HepG2 (cell line): Measurements from ENCODE around the gene SHISA5. TPM values are rescaled to one million over a fixed set of nuclear protein-coding genes. Genes with fewer than 3 reads are reported as not detected.

Source experiments
- CBX5 ChIP-seq: sonication (generic); formaldehyde crosslinking; IDR thresholded peaks from 2 replicates; pipeline ENCODE4 v1.4.0; 2020; ENCODE audit warnings: missing genetic modification reagents, borderline replicate concordance
- DNMT1 ChIP-seq: sonication (generic); formaldehyde crosslinking; IDR thresholded peaks from 2 replicates; pipeline ENCODE4 v1.5.1; 2020; ENCODE audit warnings: mild to moderate bottlenecking, missing genetic modification reagents
- FOSL1 ChIP-seq: sonication (generic); formaldehyde crosslinking; IDR thresholded peaks from 2 replicates; pipeline ENCODE4 v1.9.0; 2021; ENCODE audit warnings: missing genetic modification reagents, borderline replicate concordance
- GATAD2A ChIP-seq: IDR thresholded peaks from 2 replicates; pipeline ENCODE4 v1.6.1; 2016
- HMG20A ChIP-seq: IDR thresholded peaks from 2 replicates; pipeline ENCODE4 v1.6.1; 2016; ENCODE audit warnings: borderline replicate concordance
- HNRNPH1 ChIP-seq: fragments of 200-400 bp; formaldehyde crosslinking; optimal IDR thresholded peaks from 2 replicates; pipeline ENCODE3; 2017; ENCODE audit warnings: mild to moderate bottlenecking, low read depth, low read length
- HOXA3 ChIP-seq: sonication (generic); formaldehyde crosslinking; IDR thresholded peaks from 2 replicates; pipeline ENCODE4 v1.5.0; 2020; ENCODE audit warnings: missing genetic modification reagents
- HOXD1 ChIP-seq: sonication (generic); formaldehyde crosslinking; IDR thresholded peaks from 2 replicates; pipeline ENCODE4 v1.5.0; 2020; ENCODE audit warnings: missing genetic modification reagents
- KAT8 ChIP-seq: IDR thresholded peaks from 2 replicates; pipeline ENCODE4 v1.6.1; 2016; ENCODE audit warnings: missing genetic modification reagents, missing compliant biosample characterization
- KDM5B ChIP-seq: sonication (generic); formaldehyde crosslinking; IDR thresholded peaks from 2 replicates; pipeline ENCODE4 v1.4.0; 2020; ENCODE audit warnings: missing genetic modification reagents, mild to moderate bottlenecking, borderline replicate concordance
- KLF16 ChIP-seq, 2 experiments: sonication (generic) in 1 of 2; formaldehyde crosslinking in 1 of 2; IDR thresholded peaks; 2 replicates each; pipeline versions ENCODE4 v1.6.1 to v1.8.0; 2016 to 2023; ENCODE audit warnings: missing genetic modification reagents in 2 of 2, missing compliant biosample characterization in 1 of 2
- KMT2A ChIP-seq: sonication (generic); formaldehyde crosslinking; IDR thresholded peaks from 2 replicates; pipeline ENCODE4 v1.4.0; 2020; ENCODE audit warnings: missing genetic modification reagents
- MATR3 ChIP-seq: sonication (generic); formaldehyde crosslinking; IDR thresholded peaks from 2 replicates; pipeline ENCODE4 v1.4.0; 2020; ENCODE audit warnings: missing genetic modification reagents
- NPAS2 ChIP-seq: sonication (generic); formaldehyde crosslinking; IDR thresholded peaks from 2 replicates; pipeline ENCODE4 v1.8.0; 2022; ENCODE audit warnings: mild to moderate bottlenecking, missing genetic modification reagents, borderline replicate concordance
- POGZ ChIP-seq: sonication (generic); formaldehyde crosslinking; IDR thresholded peaks from 2 replicates; pipeline ENCODE4 v1.4.0; 2020; ENCODE audit warnings: mild to moderate bottlenecking, missing genetic modification reagents
- RELA ChIP-seq: sonication (generic); formaldehyde crosslinking; IDR thresholded peaks from 2 replicates; pipeline ENCODE4 v1.4.0; 2020; ENCODE audit warnings: missing genetic modification reagents
- SIX4 ChIP-seq: sonication (generic); formaldehyde crosslinking; IDR thresholded peaks from 2 replicates; pipeline ENCODE4 v1.4.0; 2020; ENCODE audit warnings: missing genetic modification reagents
- SMARCE1 ChIP-seq: fragments of 450-650 bp; IDR thresholded peaks from 2 replicates; pipeline ENCODE4 v1.6.1; 2017; ENCODE audit warnings: borderline replicate concordance
- ZFP37 ChIP-seq: sonication (generic); formaldehyde crosslinking; IDR thresholded peaks from 2 replicates; pipeline ENCODE4 v1.4.0; 2020; ENCODE audit warnings: missing genetic modification reagents, borderline replicate concordance
- ZMYM2 ChIP-seq: sonication (generic); formaldehyde crosslinking; IDR thresholded peaks from 2 replicates; pipeline ENCODE4 v1.8.0; 2022; ENCODE audit warnings: mild to moderate bottlenecking, missing genetic modification reagents
- ZNF224 ChIP-seq: sonication (generic); formaldehyde crosslinking; IDR thresholded peaks from 2 replicates; pipeline ENCODE4 v1.5.0; 2020; ENCODE audit warnings: mild to moderate bottlenecking, missing genetic modification reagents
- ZNF33A ChIP-seq: sonication (generic); formaldehyde crosslinking; IDR thresholded peaks from 2 replicates; pipeline ENCODE4 v1.5.1; 2020; ENCODE audit warnings: missing genetic modification reagents, mild to moderate bottlenecking, moderate library complexity, borderline replicate concordance
- ZNF616 ChIP-seq: sonication (generic); formaldehyde crosslinking; IDR thresholded peaks from 2 replicates; pipeline ENCODE4 v1.5.0; 2020; ENCODE audit warnings: low read depth, mild to moderate bottlenecking, missing genetic modification reagents
- ZNF773 ChIP-seq: sonication (generic); formaldehyde crosslinking; IDR thresholded peaks from 2 replicates; pipeline ENCODE4 v1.4.0; 2020; ENCODE audit warnings: missing genetic modification reagents, borderline replicate concordance
- ZNF850 ChIP-seq: sonication (generic); formaldehyde crosslinking; conservative IDR thresholded peaks from 2 replicates; pipeline ENCODE4 v1.9.0; 2021; ENCODE audit warnings: mild to moderate bottlenecking, missing genetic modification reagents
- polyA plus RNA-seq, 8 experiments: library from polyadenylated mRNA; depleted of rRNA in 3 of 8; stranded (reverse) in 7 of 8; unstranded in 1 of 8; fragments of >200 nt; fragmentation: Illumina TruSeq in 4 of 8; extraction: Trizol in 4 of 8; gene quantifications; 2 replicates each; pipeline versions ENCODE4 v1.2.1 to v1.2.3, GENCODE V29; 2011 to 2016; ENCODE audit warnings: low read depth in 4 of 8, missing spikeins in 1 of 8, mixed read lengths in 1 of 8; ENCODE audit not compliant: insufficient read depth in 1 of 8
- total RNA-seq, 5 experiments: library from RNA; depleted of rRNA; stranded (reverse); fragments of >200 nt; fragmentation: Illumina TruSeq; extraction: Trizol; gene quantifications; 2 replicates each; pipeline ENCODE4 v1.2.3, GENCODE V29; 2016; ENCODE audit warnings: low read depth in 1 of 5
- TF ChIP-seq, protein P1 (sequence below): sonication (generic); formaldehyde crosslinking; IDR thresholded peaks from 2 replicates; pipeline ENCODE4 v1.5.0; 2020; ENCODE audit warnings: mild to moderate bottlenecking, missing genetic modification reagents, borderline replicate concordance
- TF ChIP-seq, protein P2 (sequence below): IDR thresholded peaks from 2 replicates; pipeline ENCODE4 v1.4.0; 2020; ENCODE audit warnings: mild to moderate bottlenecking, missing genetic modification reagents

Gene SHISA5
- total and polyA plus RNA-seq, 2 of the 13 experiments (the other 11 are each of a cell fraction or from before 2014, with no cell fraction given) = 75.8 to 91.4 TPM

- TF ChIP-seq NPAS2 (CRISPR knock-in tag) (no peak), ZNF850 (no peak), ZNF773 (CRISPR knock-in tag) (no peak), SIX4 (no peak), DNMT1 (no peak), ZFP37 (no peak), FOSL1 (CRISPR knock-in tag) (no peak), KLF16 (CRISPR knock-in tag; IDR thresholded peaks at IDR 0.05) (peak in 1 of 2 experiments; percentile 63; a peak in 1 of 4 replicates), ZNF33A (CRISPR knock-in tag) (no peak), KDM5B (CRISPR knock-in tag) (peak; percentile 52; the same call in 1 of the 2 replicates), CBX5 (peak; percentile 52; the same call in 1 of the 2 replicates), HOXA3 (CRISPR knock-in tag) (peak; percentile 38; the same call in 1 of the 2 replicates), KAT8 (CRISPR knock-in tag) (no peak), SMARCE1 (no peak), ZNF616 (CRISPR knock-in tag) (no peak), ZMYM2 (CRISPR knock-in tag) (no peak), POGZ (CRISPR knock-in tag) (no peak), GATAD2A (0 out of 2 replicates have a peak, but pooled peaks have one; percentile 15), KMT2A (no peak), MATR3 (CRISPR knock-in tag) (no peak), ZNF224 (no peak), HMG20A (no peak; the same call in 1 of the 2 replicates), RELA (CRISPR knock-in tag) (no peak), HOXD1 (CRISPR knock-in tag) (no peak), HNRNPH1 (no peak)
- TF ChIP-seq, protein P1, sequence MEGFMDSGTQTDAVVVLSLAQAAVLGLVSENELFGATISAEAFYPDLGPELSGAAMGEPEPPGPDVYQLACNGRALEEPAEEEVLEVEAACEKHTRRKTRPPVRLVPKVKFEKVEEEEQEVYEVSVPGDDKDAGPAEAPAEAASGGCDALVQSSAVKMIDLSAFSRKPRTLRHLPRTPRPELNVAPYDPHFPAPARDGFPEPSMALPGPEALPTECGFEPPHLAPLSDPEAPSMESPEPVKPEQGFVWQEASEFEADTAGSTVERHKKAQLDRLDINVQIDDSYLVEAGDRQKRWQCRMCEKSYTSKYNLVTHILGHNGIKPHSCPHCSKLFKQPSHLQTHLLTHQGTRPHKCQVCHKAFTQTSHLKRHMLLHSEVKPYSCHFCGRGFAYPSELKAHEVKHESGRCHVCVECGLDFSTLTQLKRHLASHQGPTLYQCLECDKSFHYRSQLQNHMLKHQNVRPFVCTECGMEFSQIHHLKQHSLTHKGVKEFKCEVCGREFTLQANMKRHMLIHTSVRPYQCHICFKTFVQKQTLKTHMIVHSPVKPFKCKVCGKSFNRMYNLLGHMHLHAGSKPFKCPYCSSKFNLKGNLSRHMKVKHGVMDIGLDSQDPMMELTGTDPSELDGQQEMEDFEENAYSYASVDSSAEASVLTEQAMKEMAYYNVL = no peak
- TF ChIP-seq, protein P2, sequence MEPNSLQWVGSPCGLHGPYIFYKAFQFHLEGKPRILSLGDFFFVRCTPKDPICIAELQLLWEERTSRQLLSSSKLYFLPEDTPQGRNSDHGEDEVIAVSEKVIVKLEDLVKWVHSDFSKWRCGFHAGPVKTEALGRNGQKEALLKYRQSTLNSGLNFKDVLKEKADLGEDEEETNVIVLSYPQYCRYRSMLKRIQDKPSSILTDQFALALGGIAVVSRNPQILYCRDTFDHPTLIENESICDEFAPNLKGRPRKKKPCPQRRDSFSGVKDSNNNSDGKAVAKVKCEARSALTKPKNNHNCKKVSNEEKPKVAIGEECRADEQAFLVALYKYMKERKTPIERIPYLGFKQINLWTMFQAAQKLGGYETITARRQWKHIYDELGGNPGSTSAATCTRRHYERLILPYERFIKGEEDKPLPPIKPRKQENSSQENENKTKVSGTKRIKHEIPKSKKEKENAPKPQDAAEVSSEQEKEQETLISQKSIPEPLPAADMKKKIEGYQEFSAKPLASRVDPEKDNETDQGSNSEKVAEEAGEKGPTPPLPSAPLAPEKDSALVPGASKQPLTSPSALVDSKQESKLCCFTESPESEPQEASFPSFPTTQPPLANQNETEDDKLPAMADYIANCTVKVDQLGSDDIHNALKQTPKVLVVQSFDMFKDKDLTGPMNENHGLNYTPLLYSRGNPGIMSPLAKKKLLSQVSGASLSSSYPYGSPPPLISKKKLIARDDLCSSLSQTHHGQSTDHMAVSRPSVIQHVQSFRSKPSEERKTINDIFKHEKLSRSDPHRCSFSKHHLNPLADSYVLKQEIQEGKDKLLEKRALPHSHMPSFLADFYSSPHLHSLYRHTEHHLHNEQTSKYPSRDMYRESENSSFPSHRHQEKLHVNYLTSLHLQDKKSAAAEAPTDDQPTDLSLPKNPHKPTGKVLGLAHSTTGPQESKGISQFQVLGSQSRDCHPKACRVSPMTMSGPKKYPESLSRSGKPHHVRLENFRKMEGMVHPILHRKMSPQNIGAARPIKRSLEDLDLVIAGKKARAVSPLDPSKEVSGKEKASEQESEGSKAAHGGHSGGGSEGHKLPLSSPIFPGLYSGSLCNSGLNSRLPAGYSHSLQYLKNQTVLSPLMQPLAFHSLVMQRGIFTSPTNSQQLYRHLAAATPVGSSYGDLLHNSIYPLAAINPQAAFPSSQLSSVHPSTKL (CRISPR knock-in tag) = no peak
Measured at GRCh38 chr3:48507256-48508061, 3.5 kb upstream of the SHISA5 start (continued).
